ENCODE results near the gene MBD1.

The MBD1 gene

DNA sequence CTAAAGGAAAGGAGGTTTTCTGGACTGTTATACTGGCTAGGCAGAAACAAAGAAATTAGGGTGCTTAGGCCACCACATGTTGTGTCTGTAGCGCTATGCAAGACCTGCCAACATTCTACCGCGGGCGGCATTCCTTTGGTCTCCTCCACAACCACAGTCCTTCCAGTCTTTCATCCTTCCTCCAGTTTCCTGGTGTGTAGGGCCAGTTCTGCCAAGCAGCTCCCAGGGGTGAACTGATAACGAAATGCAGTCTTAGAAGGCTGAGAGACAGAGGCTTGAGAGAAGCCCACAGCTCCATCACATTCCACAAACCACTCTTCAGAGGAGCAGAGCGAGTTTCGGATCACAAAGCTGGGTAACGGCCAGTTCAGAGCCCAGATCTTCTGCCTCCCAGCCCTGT lies 25.6 kb upstream of the MBD1 start:
- H3K36me3 ChIP-seq (ENCODE audit: low read depth), result no peaks in the 10 kb centered on the region
- peaks cover 2% of the 10 kb centered on the region for H3K9me3 ChIP-seq (ENCODE audit: severe bottlenecking)
- H3K27ac ChIP-seq (ENCODE audit: poor library complexity, severe bottlenecking), result peak overlapping the region; percentile 66
- H3K4me3 ChIP-seq (ENCODE audit: severe bottlenecking), result no peak overlapping the region
- peaks cover 11% of the 10 kb centered on the region for H3K4me1 ChIP-seq (ENCODE audit: insufficient read depth, poor library complexity, severe bottlenecking)
- TF ChIP-seq, protein P1, sequence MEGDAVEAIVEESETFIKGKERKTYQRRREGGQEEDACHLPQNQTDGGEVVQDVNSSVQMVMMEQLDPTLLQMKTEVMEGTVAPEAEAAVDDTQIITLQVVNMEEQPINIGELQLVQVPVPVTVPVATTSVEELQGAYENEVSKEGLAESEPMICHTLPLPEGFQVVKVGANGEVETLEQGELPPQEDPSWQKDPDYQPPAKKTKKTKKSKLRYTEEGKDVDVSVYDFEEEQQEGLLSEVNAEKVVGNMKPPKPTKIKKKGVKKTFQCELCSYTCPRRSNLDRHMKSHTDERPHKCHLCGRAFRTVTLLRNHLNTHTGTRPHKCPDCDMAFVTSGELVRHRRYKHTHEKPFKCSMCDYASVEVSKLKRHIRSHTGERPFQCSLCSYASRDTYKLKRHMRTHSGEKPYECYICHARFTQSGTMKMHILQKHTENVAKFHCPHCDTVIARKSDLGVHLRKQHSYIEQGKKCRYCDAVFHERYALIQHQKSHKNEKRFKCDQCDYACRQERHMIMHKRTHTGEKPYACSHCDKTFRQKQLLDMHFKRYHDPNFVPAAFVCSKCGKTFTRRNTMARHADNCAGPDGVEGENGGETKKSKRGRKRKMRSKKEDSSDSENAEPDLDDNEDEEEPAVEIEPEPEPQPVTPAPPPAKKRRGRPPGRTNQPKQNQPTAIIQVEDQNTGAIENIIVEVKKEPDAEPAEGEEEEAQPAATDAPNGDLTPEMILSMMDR (IDR thresholded peaks at IDR 0.05; ENCODE audit: poor library complexity, severe bottlenecking), result no peak
- H3K27me3 ChIP-seq (ENCODE audit: insufficient read depth, poor library complexity, severe bottlenecking), result no peaks in the 10 kb centered on the region
- no peak for DNase-seq (ENCODE audit: low spot score)
- no peak for ATAC-seq (ENCODE audit: low read depth)

DNA sequence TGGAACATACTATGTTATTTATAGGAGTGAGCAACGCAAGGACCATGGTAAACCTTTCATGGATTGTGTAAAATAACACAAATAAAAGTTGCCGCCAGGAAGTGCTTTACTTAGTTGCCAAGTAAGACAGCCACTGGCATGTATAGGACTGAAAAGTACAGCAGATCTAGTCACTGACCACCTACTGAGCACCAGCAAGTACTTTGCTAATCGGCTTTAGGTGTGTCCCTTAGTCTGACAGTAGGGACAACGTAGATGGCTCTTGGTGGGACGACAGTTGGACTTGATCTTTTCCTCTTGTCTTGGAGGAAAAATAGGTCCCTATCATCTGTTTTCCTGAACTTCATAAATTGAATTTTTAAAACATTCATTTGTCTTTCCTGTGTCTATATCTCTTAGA lies 19.8 kb upstream of the MBD1 start:
- Histone ChIP-seq H3K4me1 (ENCODE audit: insufficient read depth, poor library complexity, severe bottlenecking) (peaks cover 2% of the 10 kb centered on the region), H3K9me3 (ENCODE audit: severe bottlenecking) (peaks cover 2% of the 10 kb centered on the region), H3K4me3 (ENCODE audit: severe bottlenecking) (no peak overlapping the region), H3K27me3 (ENCODE audit: insufficient read depth, poor library complexity, severe bottlenecking) (no peaks in the 10 kb centered on the region), H3K36me3 (ENCODE audit: low read depth) (no peaks in the 10 kb centered on the region), H3K27ac (ENCODE audit: poor library complexity, severe bottlenecking) (no peak overlapping the region)
- ATAC-seq (ENCODE audit: low read depth), result no peak
- TF ChIP-seq, protein P1 (IDR thresholded peaks at IDR 0.05; ENCODE audit: poor library complexity, severe bottlenecking), result no peak
- no peak for DNase-seq (ENCODE audit: low spot score)

DNA sequence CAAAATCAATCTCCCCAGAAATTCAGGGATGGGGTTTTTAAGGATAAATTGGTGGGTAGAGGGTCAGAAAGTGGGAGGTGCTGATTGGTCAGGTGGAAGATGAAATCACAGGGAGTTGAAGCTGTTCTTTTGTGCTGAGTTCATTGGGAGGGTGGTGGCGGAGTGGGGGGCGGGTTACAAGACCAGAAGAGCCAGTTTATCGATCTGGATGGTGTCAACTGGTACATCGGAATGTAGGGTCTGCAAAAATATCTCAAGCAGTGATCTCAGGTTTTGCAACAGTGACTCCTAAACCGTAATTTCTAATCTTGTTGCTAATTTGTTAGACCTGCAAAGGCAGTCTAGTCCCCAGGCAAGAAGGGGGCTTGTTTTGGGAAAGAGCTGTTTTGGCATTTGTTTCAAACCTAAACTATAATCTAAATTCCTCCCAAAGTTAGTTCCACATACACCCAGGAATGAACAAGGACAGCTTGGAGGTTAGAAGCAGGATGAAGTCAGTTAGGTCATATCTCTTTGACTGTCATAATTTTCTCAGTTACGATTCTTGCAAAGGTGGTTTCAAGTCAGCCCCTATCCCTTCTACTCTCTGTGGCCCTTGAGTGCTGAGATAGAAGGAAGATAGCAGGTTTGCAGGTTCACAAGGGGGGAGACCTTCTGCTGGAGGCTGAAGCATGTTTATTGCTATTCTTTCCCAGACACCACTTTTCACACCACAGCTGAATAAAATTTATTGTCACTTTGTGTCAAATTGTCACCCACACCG lies 18.5 kb upstream of the MBD1 start:
- no peaks in the 10 kb centered on the region for H3K27me3 ChIP-seq (ENCODE audit: insufficient read depth, poor library complexity, severe bottlenecking)
- TF ChIP-seq, protein P1 (IDR thresholded peaks at IDR 0.05; ENCODE audit: poor library complexity, severe bottlenecking), result no peak
- H3K9me3 ChIP-seq (ENCODE audit: severe bottlenecking), result no peaks in the 10 kb centered on the region
- H3K4me1 ChIP-seq (ENCODE audit: insufficient read depth, poor library complexity, severe bottlenecking), result peaks cover 2% of the 10 kb centered on the region
- no peaks in the 10 kb centered on the region for H3K36me3 ChIP-seq (ENCODE audit: low read depth)
- ATAC-seq (ENCODE audit: low read depth), result no peak
- no peak for DNase-seq (ENCODE audit: low spot score)
- H3K27ac ChIP-seq (ENCODE audit: poor library complexity, severe bottlenecking), result no peak overlapping the region
- no peak overlapping the region for H3K4me3 ChIP-seq (ENCODE audit: severe bottlenecking)

DNA sequence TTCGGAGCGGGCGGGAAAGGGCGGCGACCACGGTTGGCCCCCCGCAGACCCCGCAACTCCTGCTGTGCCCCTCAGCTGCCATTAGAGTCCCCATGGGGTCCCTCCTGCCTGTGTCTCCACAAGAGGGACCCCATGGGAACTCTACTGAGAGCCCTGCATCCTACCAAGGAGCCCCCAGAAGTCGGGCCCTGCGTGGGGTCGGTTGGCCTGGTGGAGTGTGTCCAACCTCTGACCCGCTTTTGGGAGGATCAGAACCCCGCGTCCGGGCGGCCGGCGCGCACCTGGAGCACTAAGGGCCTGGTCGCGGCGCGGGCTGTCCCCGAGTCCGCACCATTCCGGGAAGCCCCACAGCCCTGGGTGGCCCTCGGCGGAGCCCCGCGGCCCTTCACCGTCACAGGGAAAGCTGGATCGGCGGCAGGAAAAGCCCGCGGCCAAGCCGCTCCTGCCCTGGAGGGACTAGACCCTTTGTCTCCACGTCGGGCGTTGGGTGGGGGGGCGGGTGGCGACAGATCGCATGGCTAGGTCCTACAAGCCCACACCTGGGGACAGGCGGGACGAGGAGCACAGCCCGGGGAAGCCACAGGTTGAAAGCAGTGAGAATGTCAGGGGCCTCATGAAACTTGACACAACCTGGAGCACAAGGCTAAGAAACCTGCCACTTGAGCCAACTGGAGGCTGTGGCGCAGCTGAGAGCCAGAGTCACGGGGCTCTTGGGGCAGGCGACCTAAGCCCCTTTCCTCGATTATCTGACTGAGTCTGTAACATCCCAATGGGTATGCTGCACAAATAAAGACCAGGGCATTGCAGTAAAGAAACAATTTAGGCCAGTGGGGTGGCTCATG lies 17.3 kb upstream of the MBD1 start:
- Histone ChIP-seq H3K27me3 (ENCODE audit: insufficient read depth, poor library complexity, severe bottlenecking) (no peaks in the 10 kb centered on the region), H3K9me3 (ENCODE audit: severe bottlenecking) (no peaks in the 10 kb centered on the region), H3K4me1 (ENCODE audit: insufficient read depth, poor library complexity, severe bottlenecking) (peaks cover 2% of the 10 kb centered on the region), H3K27ac (ENCODE audit: poor library complexity, severe bottlenecking) (no peak overlapping the region), H3K36me3 (ENCODE audit: low read depth) (no peaks in the 10 kb centered on the region), H3K4me3 (ENCODE audit: severe bottlenecking) (peak overlapping the region; percentile 27)
- no peak for ATAC-seq (ENCODE audit: low read depth)
- TF ChIP-seq, protein P1 (IDR thresholded peaks at IDR 0.05; ENCODE audit: poor library complexity, severe bottlenecking), result no peak
- no peak for DNase-seq (ENCODE audit: low spot score)

Measured in RWPE2 (cell line).